ENCODE data around the gene C22orf23. TPM values are rescaled to one million over a fixed set of nuclear protein-coding genes. Genes with fewer than 3 reads are reported as not detected.

The C22orf23 gene
- total and polyA plus RNA-seq, 8 donors = 0.09 to 0.68 (median 0.27) TPM; not detected in 2

GRCh38 chr22:37971475-37972434 is 18.4 kb upstream of the C22orf23 start:
- 85 to 88% methylated on average over 7 of the region's 7 CpGs for WGBS, 2 donors
- no peak overlapping the region for H3K27ac ChIP-seq
- no peaks in the 10 kb centered on the region for H3K27me3 ChIP-seq
- no peak for FAIRE-seq
- no peak for DNase-seq
- no peaks in the 10 kb centered on the region for H3K9me3 ChIP-seq
- H3K4me3 ChIP-seq = no peak overlapping the region
- intact Hi-C loops (cut with DNase I) = no loop called here
- TF ChIP-seq CTCF (IDR thresholded peaks at IDR 0.05) = no peak
- H3K4me1 ChIP-seq = no peaks in the 10 kb centered on the region
- peaks cover 3 to 13% (median 4%) of the 10 kb centered on the region in 3 donors for H3K36me3 ChIP-seq
- ATAC-seq = no peak

- Histone ChIP-seq H3K4me1 (no peaks in the 10 kb centered on the region), H3K27me3 (no peaks in the 10 kb centered on the region), H3K36me3 (peaks cover 3 to 13% (median 4%) of the 10 kb centered on the region in 3 donors), H3K9me3 (no peaks in the 10 kb centered on the region), H3K4me3 (no peak overlapping the region), H3K27ac (no peak overlapping the region)
- FAIRE-seq (no peak), ATAC-seq (no peak), DNase-seq (no peak)
- intact Hi-C loops (cut with DNase I) = no loop called here
- 95 to 98% methylated on average over 4 of the region's 4 CpGs for WGBS, 2 donors
- no peak for TF ChIP-seq CTCF (IDR thresholded peaks at IDR 0.05)
These were observed 17.5 kb upstream of the C22orf23 start for GRCh38 chr22:37970864-37971263.

DNA sequence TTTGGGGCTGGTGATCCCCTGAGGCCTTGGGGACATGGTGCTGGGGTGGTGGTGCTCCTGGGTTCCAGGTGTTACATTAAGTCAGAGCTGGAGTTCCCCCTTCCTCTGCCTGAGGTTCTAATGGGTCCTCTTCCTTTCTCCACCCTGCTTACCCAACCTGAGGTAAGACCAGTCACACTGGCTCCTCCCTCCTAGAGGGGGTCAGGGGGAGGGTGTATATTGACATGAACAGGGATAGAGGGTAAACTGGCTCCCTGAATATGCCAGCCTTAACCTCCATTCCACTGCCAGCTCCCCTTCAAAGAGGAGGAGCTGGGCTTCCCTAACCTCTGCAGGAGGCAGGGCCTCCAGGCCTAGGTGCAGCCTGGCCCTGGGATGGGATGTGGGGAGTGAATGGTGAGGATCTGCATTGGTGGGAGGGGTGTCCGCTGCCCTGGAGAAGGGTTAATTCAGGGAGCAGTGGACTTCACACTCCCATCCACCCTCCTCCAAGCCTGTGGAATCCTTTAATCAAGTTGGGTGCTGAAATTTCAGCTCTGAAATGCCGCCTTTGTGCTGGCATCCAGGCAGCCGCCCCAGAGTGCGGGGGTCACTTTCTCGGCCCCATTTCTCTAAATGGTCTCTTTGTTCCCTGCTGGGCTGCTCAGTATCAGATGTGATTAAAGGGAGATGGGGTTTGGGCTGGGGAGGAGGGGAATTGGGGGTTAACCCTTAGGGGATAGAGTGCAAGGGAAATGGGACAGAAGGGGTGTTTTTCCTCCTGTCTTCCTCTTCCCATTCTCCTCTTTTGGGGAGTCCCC is 15.3 kb upstream of the C22orf23 start:
- intact Hi-C loops (cut with DNase I) = loop anchor here in 2 of 3 donors (10.0 kb wide), 1 partner anchor 154 kb away; no protein-coding TSS in a partner anchor
- Histone ChIP-seq H3K36me3 (peaks cover 3 to 13% (median 4%) of the 10 kb centered on the region in 3 donors), H3K27ac (no peak overlapping the region), H3K9me3 (no peaks in the 10 kb centered on the region), H3K4me1 (no peaks in the 10 kb centered on the region), H3K27me3 (no peaks in the 10 kb centered on the region), H3K4me3 (no peak overlapping the region)
- 67 to 68% methylated on average over 5 of the region's 5 CpGs for WGBS, 2 donors
- no peak for FAIRE-seq
- no peak for TF ChIP-seq CTCF (IDR thresholded peaks at IDR 0.05)
- ATAC-seq = peak in 1 of 4 donors; percentile 6
- DNase-seq = no peak

DNA sequence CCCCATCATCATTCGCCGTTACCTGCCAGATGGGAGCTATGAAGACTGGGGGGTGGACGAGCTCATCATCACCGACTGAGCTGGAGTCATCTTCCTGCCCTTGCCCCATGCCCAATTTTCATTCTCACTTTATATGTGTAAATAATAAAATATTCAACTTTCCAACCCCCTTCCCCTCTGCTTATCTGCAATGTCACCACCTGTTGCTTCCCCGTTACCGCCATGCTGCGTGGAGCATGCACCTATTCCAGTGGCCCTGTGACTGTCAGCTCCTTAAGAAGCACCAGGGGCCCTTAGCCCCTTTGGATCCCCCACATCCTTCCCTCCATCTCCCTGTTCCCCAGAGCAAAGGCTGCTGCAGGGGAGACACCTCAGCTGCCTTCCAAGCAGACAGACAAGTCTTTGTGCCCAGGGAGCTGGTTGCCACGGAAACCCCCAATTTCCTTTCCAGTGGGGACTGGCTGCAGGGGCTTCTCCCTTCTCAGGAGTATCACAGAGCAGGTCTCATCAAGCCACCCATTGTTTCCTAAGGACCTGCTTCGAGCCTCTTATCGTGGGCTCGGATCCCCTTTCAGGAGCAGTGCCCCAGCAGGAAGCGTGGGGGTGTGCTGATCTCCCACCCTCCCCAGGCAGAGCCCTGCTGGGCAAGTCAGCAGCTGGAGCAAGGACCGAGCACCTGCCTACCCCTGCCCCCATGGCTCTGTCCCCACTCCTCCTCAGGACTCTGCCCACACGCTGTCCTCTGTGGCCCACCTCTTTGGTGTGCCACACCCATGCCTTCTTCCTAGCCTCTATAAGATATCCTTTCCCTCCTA is 14.4 kb upstream of the C22orf23 start:
- no peak overlapping the region for H3K4me3 ChIP-seq
- ATAC-seq (no peak), FAIRE-seq (no peak), DNase-seq (no peak)
- no peak for TF ChIP-seq CTCF (IDR thresholded peaks at IDR 0.05)
- H3K27ac ChIP-seq = no peak overlapping the region
- 78 to 81% methylated on average over 14 of the region's 14 CpGs for WGBS, 2 donors
- H3K36me3 ChIP-seq = peaks cover 3 to 13% (median 4%) of the 10 kb centered on the region in 3 donors
- H3K9me3 ChIP-seq = no peaks in the 10 kb centered on the region
- no peaks in the 10 kb centered on the region for H3K27me3 ChIP-seq
- intact Hi-C loops (cut with DNase I) = loop anchor here in 2 of 3 donors (10.0 kb wide), 1 partner anchor 153 kb away; no protein-coding TSS in a partner anchor
- H3K4me1 ChIP-seq = no peaks in the 10 kb centered on the region
